ENCODE data around the gene WDR55. TPM values are rescaled to one million over a fixed set of nuclear protein-coding genes. Genes with fewer than 3 reads are reported as not detected.
A peak's percentile ranks its signal among the peaks of the same experiment; 100 is the strongest.
"Not testable (repeated sequence)": the region's sequence is repeated elsewhere in the genome, so short reads cannot be mapped to it uniquely, and the experiment has no call there.

WDR55 gene
- total RNA-seq, 2 experiments from 2014 or later, result 41.8 to 45.4 TPM

GRCh38 chr5:140700177-140701144 is 35.8 kb downstream of the WDR55 start, which contains the start of gene ZMAT2:
Gene ZMAT2 (plus strand): TSS chr5:140700447. CDS start chr5:140700461, 14 bp downstream.
- DNase-seq, result peak; percentile 82
- POLR2A ChIA-PET, result interaction anchor here (0.5 to 1.9 kb wide), 16 partner anchors 8 to 620 kb away, joined by 3 to 25 read pairs (median 4); partner anchors contain the start of genes ANKHD1, EIF4EBP3, HARS1 and HARS2
- Mint-ChIP-seq H3K4me1 (peaks cover 15% of the 10 kb centered on the region), H3K27me3 (no peaks in the 10 kb centered on the region), H3K36me3 (peaks cover 43% of the 10 kb centered on the region), H3K4me3 (peak within 1 kb of the TSS; percentile 97), H3K27ac (peak within 1 kb of the TSS; percentile 95), H3K9me3 (no peaks in the 10 kb centered on the region)
- ATAC-seq (ENCODE audit: low read depth), result peak; percentile 99

GRCh38 chr5:140707812-140708211 is 43.1 kb downstream of the WDR55 start:
- peaks cover 16% of the 10 kb centered on the region for H3K4me1 Mint-ChIP-seq
- DNase-seq (no peak), ATAC-seq (ENCODE audit: low read depth) (no peak)
- H3K4me3 Mint-ChIP-seq, result no peak overlapping the region
- H3K27ac Mint-ChIP-seq, result no peak overlapping the region
- POLR2A ChIA-PET, result interaction anchor here (0.7 to 1.3 kb wide), 2 partner anchors 8 to 94 kb away, joined by 3 read pairs; partner anchors contain the start of gene ZMAT2
- peaks cover 12% of the 10 kb centered on the region for H3K36me3 Mint-ChIP-seq
- no peaks in the 10 kb centered on the region for H3K27me3 Mint-ChIP-seq
- H3K9me3 Mint-ChIP-seq, result no peaks in the 10 kb centered on the region

- not testable (repeated sequence) for DNase-seq; H3K27me3 Mint-ChIP-seq; H3K36me3 Mint-ChIP-seq; H3K9me3 Mint-ChIP-seq; ATAC-seq (ENCODE audit: low read depth); H3K4me3 Mint-ChIP-seq; H3K27ac Mint-ChIP-seq
- H3K4me1 Mint-ChIP-seq, result peaks cover 18% of the 10 kb centered on the region
- POLR2A ChIA-PET, result interaction anchor here (1.3 kb wide), 1 partner anchor 9 kb away, joined by 3 read pairs; the partner anchor contains the start of gene ZMAT2
Measured at GRCh38 chr5:140708787-140709186, 44.1 kb downstream of the WDR55 start.

- peaks cover 5% of the 10 kb centered on the region for H3K36me3 Mint-ChIP-seq
- H3K27me3 Mint-ChIP-seq, result peaks cover 6% of the 10 kb centered on the region
- POLR2A ChIA-PET, result interaction anchor here (0.7 to 2.2 kb wide), 11 partner anchors 10 to 609 kb away, joined by 3 to 20 read pairs (median 5); partner anchors contain the start of genes ANKHD1, APBB3, HARS1 and HARS2
Measured at GRCh38 chr5:140710899-140711552, 46.3 kb downstream of the WDR55 start.

GRCh38 chr5:140711794-140712193 is 47.1 kb downstream of the WDR55 start:
- POLR2A ChIA-PET, result interaction anchor here (0.7 to 2.2 kb wide), 6 partner anchors 11 to 154 kb away, joined by 3 to 20 read pairs (median 4); partner anchors contain the start of genes APBB3, HARS1, HARS2 and SLC35A4
- no peak for ATAC-seq (ENCODE audit: low read depth)

More at GRCh38 chr5:140710899-140711552, 46.3 kb downstream of the WDR55 start:
- Mint-ChIP-seq H3K9me3 (no peaks in the 10 kb centered on the region), H3K4me3 (peak overlapping the region; percentile 89), H3K27ac (peak overlapping the region; percentile 95), H3K4me1 (peaks cover 16% of the 10 kb centered on the region)
- ATAC-seq (ENCODE audit: low read depth) (peak; percentile 91), DNase-seq (peak; percentile 75)

GRCh38 chr5:140713562-140714094 is 48.9 kb downstream of the WDR55 start:
- ATAC-seq (ENCODE audit: low read depth) (no peak), DNase-seq (no peak)
- Mint-ChIP-seq H3K4me3 (no peak overlapping the region), H3K27me3 (peaks cover 6% of the 10 kb centered on the region), H3K36me3 (no peaks in the 10 kb centered on the region), H3K9me3 (no peaks in the 10 kb centered on the region), H3K4me1 (peaks cover 14% of the 10 kb centered on the region), H3K27ac (no peak overlapping the region)
- POLR2A ChIA-PET, result no interaction called here

More at GRCh38 chr5:140711794-140712193, 47.1 kb downstream of the WDR55 start:
- peaks cover 14% of the 10 kb centered on the region for H3K4me1 Mint-ChIP-seq
- H3K9me3 Mint-ChIP-seq, result no peaks in the 10 kb centered on the region
- peaks cover 6% of the 10 kb centered on the region for H3K27me3 Mint-ChIP-seq
- no peak overlapping the region for H3K27ac Mint-ChIP-seq
- H3K4me3 Mint-ChIP-seq, result peak overlapping the region; percentile 89
- no peak for DNase-seq
- peaks cover 2% of the 10 kb centered on the region for H3K36me3 Mint-ChIP-seq

GRCh38 chr5:140716238-140716637 is 51.5 kb downstream of the WDR55 start:
- H3K27ac Mint-ChIP-seq; ATAC-seq (ENCODE audit: low read depth); H3K27me3 Mint-ChIP-seq; POLR2A ChIA-PET; DNase-seq; H3K9me3 Mint-ChIP-seq; H3K36me3 Mint-ChIP-seq; H3K4me3 Mint-ChIP-seq: not testable (repeated sequence)
- peaks cover 11% of the 10 kb centered on the region for H3K4me1 Mint-ChIP-seq

- Mint-ChIP-seq H3K36me3 (no peaks in the 10 kb centered on the region), H3K4me1 (peaks cover 3% of the 10 kb centered on the region), H3K9me3 (no peaks in the 10 kb centered on the region), H3K27me3 (peaks cover 16% of the 10 kb centered on the region), H3K4me3 (no peak overlapping the region), H3K27ac (no peak overlapping the region)
- no peak for DNase-seq
- POLR2A ChIA-PET, result no interaction called here
- no peak for ATAC-seq (ENCODE audit: low read depth)
Measured at GRCh38 chr5:140718266-140718592, 53.5 kb downstream of the WDR55 start.

GRCh38 chr5:140720738-140721137 is 56.0 kb downstream of the WDR55 start:
- POLR2A ChIA-PET, result interaction anchor here (0.7 kb wide), 1 partner anchor 545 kb away, joined by 3 read pairs; no protein-coding TSS in a partner anchor
- not testable (repeated sequence) for ATAC-seq (ENCODE audit: low read depth); H3K27ac Mint-ChIP-seq; H3K4me1 Mint-ChIP-seq; H3K9me3 Mint-ChIP-seq; DNase-seq; H3K36me3 Mint-ChIP-seq
- H3K4me3 Mint-ChIP-seq, result peak overlapping the region; percentile 14
- H3K27me3 Mint-ChIP-seq, result peaks cover 14% of the 10 kb centered on the region

- H3K36me3 Mint-ChIP-seq; H3K9me3 Mint-ChIP-seq; H3K4me3 Mint-ChIP-seq; H3K27ac Mint-ChIP-seq; ATAC-seq (ENCODE audit: low read depth); DNase-seq: not testable (repeated sequence)
- H3K4me1 Mint-ChIP-seq, result peaks cover 14% of the 10 kb centered on the region
- POLR2A ChIA-PET, result interaction anchor here (0.7 kb wide), 1 partner anchor 546 kb away, joined by 3 read pairs; no protein-coding TSS in a partner anchor
- peaks cover 14% of the 10 kb centered on the region for H3K27me3 Mint-ChIP-seq
Measured at GRCh38 chr5:140721395-140721794, 56.7 kb downstream of the WDR55 start.
